K562 (cell line): ENCODE data around the gene GLTP. TPM values are rescaled to one million over a fixed set of nuclear protein-coding genes. Genes with fewer than 3 reads are reported as not detected.

ENCODE experiments used
- ATAC-seq: fragments of 200-7000 bp; cut with Tn5 transposase; 3 replicates; pipeline ENCODE4 v1.9.1; 2020; ENCODE audit warnings: moderate library complexity
- BruUV-seq: library from RNA; stranded (reverse); fragments of 400-500 nt; replicated peaks from 2 replicates; lab custom pipeline; 2021; lab: Mats Ljungman, UMichigan
- CTCF ChIA-PET: fragments of 300-600 bp; formaldehyde crosslinking; extraction: SDS; loops from one replicate; lab custom pipeline; 2021; ENCODE audit warnings: low intra/inter-chr PET ratio; lab: Yijun Ruan, JAX
- POLR2A ChIA-PET: fragments of 300-600, 350-650 bp; sonication (Branson Sonifier 250); formaldehyde crosslinking; extraction: SDS; loops from one replicate; lab custom pipeline; 2021; ENCODE audit warnings: antibody characterized with exemption, inconsistent platforms; lab: Yijun Ruan, JAX
- DNase-seq, 4 experiments: peaks; one replicate each; pipeline versions ENCODE4 v3.0.0 to v3.0.0-alpha.2; 2011 to 2018; ENCODE audit warnings: low spot score in 3 of 4, mixed read lengths in 3 of 4; ENCODE audit errors: extremely low read depth in 1 of 4
- FAIRE-seq: peaks from 2 replicates; lab custom pipeline; 2011; peaks lifted over from hg19 to GRCh38; lab: Jason Lieb, UNC
- H2AFZ ChIP-seq: 2 replicates; pipeline ENCODE4 v1.6.0; 2011; ENCODE audit warnings: low read depth, low read length, control low read depth, inconsistent platforms
- H3K27ac ChIP-seq: fragments of 200-600 bp; 3 replicates; pipeline ENCODE4 v1.8.0; 2011; ENCODE audit warnings: low read depth, mild to moderate bottlenecking, control low read depth, inconsistent platforms, low read length, moderate library complexity, mixed read lengths; ENCODE audit errors: extremely low read depth
- H3K27me3 ChIP-seq, 2 experiments: fragments of 300-600 bp in 1 of 2; 2 replicates in 1 of 2; 3 replicates in 1 of 2; pipeline versions ENCODE4 v1.6.0 to v1.8.0; 2011; ENCODE audit warnings: inconsistent platforms in 2 of 2, low read length in 2 of 2, mild to moderate bottlenecking in 1 of 2, mixed read lengths in 1 of 2, moderate library complexity in 1 of 2; ENCODE audit not compliant: control insufficient read depth in 2 of 2, insufficient read depth in 2 of 2
- H3K36me3 ChIP-seq: fragments of 300-600 bp; 3 replicates; pipeline ENCODE4 v1.8.0; 2011; ENCODE audit warnings: mild to moderate bottlenecking, low read length, inconsistent platforms; ENCODE audit not compliant: control insufficient read depth, insufficient read depth
- H3K4me1 ChIP-seq, 2 experiments: fragments of 200-600 bp in 1 of 2; replicated peaks in 1 of 2; 2 replicates in 1 of 2; 3 replicates in 1 of 2; pipeline versions ENCODE4 v1.5.1 to v1.8.0; 2011; ENCODE audit warnings: inconsistent platforms in 2 of 2, low read length in 2 of 2, mild to moderate bottlenecking in 1 of 2, mixed read lengths in 1 of 2, moderate library complexity in 1 of 2; ENCODE audit not compliant: control insufficient read depth in 2 of 2, insufficient read depth in 2 of 2
- H3K4me2 ChIP-seq: 2 replicates; pipeline ENCODE4 v1.6.1; 2011; ENCODE audit warnings: low read length, control low read depth, inconsistent platforms, mixed read lengths; ENCODE audit not compliant: insufficient read depth
- H3K4me3 ChIP-seq: fragments of 200-600 bp; sonication (generic), shearing (Covaris generic); 2 replicates; pipeline ENCODE4 v1.5.1; 2016; ENCODE audit warnings: control low read depth, inconsistent platforms
- H3K79me2 ChIP-seq: fragments of 200-600 bp; 3 replicates; pipeline ENCODE4 v1.8.0; 2011; ENCODE audit warnings: low read length, inconsistent platforms; ENCODE audit not compliant: control insufficient read depth, insufficient read depth
- H3K9ac ChIP-seq, 2 experiments: 2 replicates each; pipeline versions ENCODE4 v1.6.0 to v1.6.1; 2011; ENCODE audit warnings: low read depth in 2 of 2, low read length in 2 of 2, control low read depth in 1 of 2, inconsistent platforms in 1 of 2, mild to moderate bottlenecking in 1 of 2, mixed read lengths in 1 of 2; ENCODE audit not compliant: insufficient read depth in 1 of 2
- H3K9me1 ChIP-seq: one replicate; pipeline ENCODE4 v1.6.0; 2011; ENCODE audit warnings: inconsistent platforms, mild to moderate bottlenecking, low read length, moderate library complexity; ENCODE audit not compliant: control insufficient read depth, insufficient read depth
- H3K9me3 ChIP-seq: replicated peaks from 2 replicates; pipeline ENCODE4 v1.5.1; 2011; ENCODE audit warnings: low read depth, low read length, inconsistent platforms; ENCODE audit not compliant: control insufficient read depth, insufficient read depth
- H4K20me1 ChIP-seq: replicated peaks from 2 replicates; pipeline ENCODE4 v1.6.1; 2011; ENCODE audit warnings: low read length, inconsistent platforms, mixed read lengths; ENCODE audit not compliant: control insufficient read depth, insufficient read depth
- ELF1 ChIP-seq: fragments of 200-800 bp; sonication (Bioruptor generic); IDR thresholded peaks from 2 replicates; pipeline ENCODE4 v1.6.1; 2016; ENCODE audit warnings: missing genetic modification characterization, missing compliant biosample characterization
- HDAC3 ChIP-seq: fragments of 450-650 bp; IDR thresholded peaks from 2 replicates; pipeline ENCODE4 v1.6.1; 2018; ENCODE audit warnings: borderline replicate concordance, mild to moderate bottlenecking, moderate library complexity; ENCODE audit not compliant: partially characterized antibody
- HLTF ChIP-seq: fragments of 450-650 bp; IDR thresholded peaks from 2 replicates; pipeline ENCODE4 v1.6.1; 2016
- NONO ChIP-seq, 2 experiments: fragments of 200-400 bp in 1 of 2; fragments of 450-650 bp in 1 of 2; formaldehyde crosslinking in 1 of 2; IDR thresholded peaks; 2 replicates each; pipeline ENCODE4 v1.6.1; 2017; ENCODE audit warnings: low read depth in 2 of 2, mild to moderate bottlenecking in 2 of 2, moderate library complexity in 2 of 2, low read length in 1 of 2
- PML ChIP-seq: IDR thresholded peaks from 2 replicates; pipeline ENCODE4 v1.6.1; 2012; ENCODE audit warnings: low read length, inconsistent platforms
- POLR2AphosphoS5 ChIP-seq: IDR thresholded peaks from 2 replicates; pipeline ENCODE4 v1.6.1; 2011; ENCODE audit warnings: mild to moderate bottlenecking, low read depth, low read length, moderate library complexity; ENCODE audit not compliant: control insufficient read depth, insufficient read depth
- RBM15 ChIP-seq: fragments of 200-400 bp; formaldehyde crosslinking; IDR thresholded peaks from 2 replicates; pipeline ENCODE4 v1.6.1; 2018; ENCODE audit warnings: mild to moderate bottlenecking, low read length, moderate library complexity; ENCODE audit not compliant: insufficient read depth
- RBM39 ChIP-seq: fragments of 200-400 bp; formaldehyde crosslinking; optimal IDR thresholded peaks from 2 replicates; pipeline ENCODE3; 2018; ENCODE audit warnings: low read depth, low read length
- THRA ChIP-seq: fragments of 450-650 bp; IDR thresholded peaks from 2 replicates; pipeline ENCODE4 v1.6.1; 2017; ENCODE audit warnings: mild to moderate bottlenecking, moderate library complexity
- ZNF175 ChIP-seq: fragments of 200-800 bp; sonication (Bioruptor generic); IDR thresholded peaks from 2 replicates; pipeline ENCODE4 v1.6.1; 2016; ENCODE audit warnings: low read depth, mild to moderate bottlenecking, missing genetic modification characterization, missing compliant biosample characterization
- ZNF764 ChIP-seq: fragments of 250-450 bp; sonication (Bioruptor Pico); IDR thresholded peaks from 2 replicates; pipeline ENCODE4 v1.4.0; 2020; ENCODE audit warnings: low read depth, mild to moderate bottlenecking, moderate library complexity
- WGBS: fragments of 100-300 bp; shearing (Covaris generic); methylation state at CpG from one replicate; pipeline ENCODE4 v1.1.6; 2016; ENCODE audit warnings: low coverage, mixed read lengths; ENCODE audit not compliant: insufficient coverage; ENCODE audit errors: missing lambda C conversion rate; 5-methylcytosine and 5-hydroxymethylcytosine counted together
- in situ Hi-C: fragments of 300-500 bp; cut with MboI; formaldehyde crosslinking; loops from 4 replicates; pipeline ENCODE4 v1.15.0; 2018; ENCODE audit warnings: inconsistent platforms, mixed read lengths
- intact Hi-C: fragments of 100-400 bp; cut with micrococcal nuclease; formaldehyde crosslinking; loops from 2 replicates; pipeline ENCODE4 v1.14.2; 2022
- polyA plus RNA-seq, 8 experiments: library from polyadenylated mRNA; depleted of rRNA in 4 of 8; stranded (reverse) in 5 of 8; unstranded in 3 of 8; fragments of >200 nt; fragmentation: Nextera tagmentation in 2 of 8; fragmentation: Illumina TruSeq in 1 of 8; extraction: Ambion mirVana in 2 of 8; extraction: Trizol in 1 of 8; gene quantifications; 2 replicates each; pipeline versions ENCODE4 v1.2.1 to v1.2.3, GENCODE V29; 2011 to 2014; ENCODE audit warnings: inconsistent platforms in 1 of 8, missing spikeins in 1 of 8
- total RNA-seq, 7 experiments: library from RNA; depleted of rRNA in 6 of 7; stranded (reverse); fragments of >200 nt in 6 of 7; fragmentation: Illumina TruSeq in 2 of 7; extraction: Trizol in 2 of 7; gene quantifications; 2 replicates each; pipeline versions ENCODE4 v1.2.1 to v1.2.3, GENCODE V29; 2011 to 2021; ENCODE audit warnings: low replicate concordance in 1 of 7
- TF ChIP-seq, protein P1 (sequence below): fragments of 200-800 bp; sonication (Bioruptor generic); IDR thresholded peaks from 2 replicates; pipeline ENCODE4 v1.6.1; 2017; ENCODE audit warnings: missing genetic modification characterization, missing compliant biosample characterization
- TF ChIP-seq, protein P2 (sequence below): sonication (generic); formaldehyde crosslinking; IDR thresholded peaks from 2 replicates; pipeline ENCODE4 v1.8.0; 2022; ENCODE audit warnings: missing genetic modification reagents, mild to moderate bottlenecking, borderline replicate concordance
- TF ChIP-seq, protein P3 (sequence below): sonication (generic); formaldehyde crosslinking; IDR thresholded peaks from 2 replicates; pipeline ENCODE4 v1.8.1; 2022; ENCODE audit warnings: missing genetic modification reagents

GLTP gene
- total and polyA plus RNA-seq, 9 of the 15 experiments (the other 6 are each of a cell fraction or from before 2014, with no cell fraction given): 4.4 to 8.3 (median 6.1) TPM

- no peaks in the 10 kb centered on the region for H3K9me1 ChIP-seq
- in situ Hi-C loops (no loop called here), intact Hi-C loops (no loop called here)
- H2AFZ ChIP-seq: peak within 1 kb of the TSS; percentile 100
- 3% methylated on average over 58 of the region's 69 CpGs for WGBS
- FAIRE-seq (peak; percentile 95), ATAC-seq (peak; percentile 93), DNase-seq (peak; percentile 87 to 90 (median 88))
- peak within 1 kb of the TSS; percentile 83 to 98 for H3K9ac ChIP-seq
- no peaks in the 10 kb centered on the region for H4K20me1 ChIP-seq
- H3K36me3 ChIP-seq: peaks cover 25% of the 10 kb centered on the region; the same call in 2 of the 3 replicates
- POLR2A ChIA-PET: interaction anchor here (0.7 to 2.0 kb wide), 7 partner anchors 11 to 1400 kb away, joined by 3 to 13 read pairs (median 4); no protein-coding TSS in a partner anchor
- peaks cover 2 to 7% of the 10 kb centered on the region in 2 experiments; a peak in 2 of 5 replicates for H3K27me3 ChIP-seq
- BruUV-seq: TSS peak; percentile 63
- peaks cover 22% of the 10 kb centered on the region for H3K79me2 ChIP-seq
- H3K27ac ChIP-seq: peak within 1 kb of the TSS; percentile 72
- peaks cover 4 to 10% of the 10 kb centered on the region in 2 experiments; a peak in 3 of 5 replicates for H3K4me1 ChIP-seq
- H3K4me2 ChIP-seq: peak within 1 kb of the TSS; percentile 92
- peak within 1 kb of the TSS; percentile 57 for H3K4me3 ChIP-seq
- H3K9me3 ChIP-seq: no peaks in the 10 kb centered on the region
- CTCF ChIA-PET: interaction anchor here (0.6 kb wide), 1 partner anchor 468 kb away, joined by 3 read pairs; no protein-coding TSS in a partner anchor
- TF ChIP-seq ZNF175 (no peak), NONO (IDR thresholded peaks at IDR 0.05; ENCODE audit: low read depth in 2 of 2, low read length in 1 of 2) (0 out of 4 replicates have a peak, but pooled peaks of 1 of the 2 experiments have one; percentile 28), ELF1 (tag) (no peak; the same call in 1 of the 2 replicates), PML (peak; percentile 56; the same call in 1 of the 2 replicates), ZNF764 (CRISPR knock-in tag) (no peak), HDAC3 (no peak), POLR2AphosphoS5 (peak; percentile 73), RBM39 (peak; percentile 9), RBM15 (no peak), THRA (no peak), HLTF (0 out of 2 replicates have a peak, but pooled peaks have one; percentile 50)
- TF ChIP-seq, protein P1, sequence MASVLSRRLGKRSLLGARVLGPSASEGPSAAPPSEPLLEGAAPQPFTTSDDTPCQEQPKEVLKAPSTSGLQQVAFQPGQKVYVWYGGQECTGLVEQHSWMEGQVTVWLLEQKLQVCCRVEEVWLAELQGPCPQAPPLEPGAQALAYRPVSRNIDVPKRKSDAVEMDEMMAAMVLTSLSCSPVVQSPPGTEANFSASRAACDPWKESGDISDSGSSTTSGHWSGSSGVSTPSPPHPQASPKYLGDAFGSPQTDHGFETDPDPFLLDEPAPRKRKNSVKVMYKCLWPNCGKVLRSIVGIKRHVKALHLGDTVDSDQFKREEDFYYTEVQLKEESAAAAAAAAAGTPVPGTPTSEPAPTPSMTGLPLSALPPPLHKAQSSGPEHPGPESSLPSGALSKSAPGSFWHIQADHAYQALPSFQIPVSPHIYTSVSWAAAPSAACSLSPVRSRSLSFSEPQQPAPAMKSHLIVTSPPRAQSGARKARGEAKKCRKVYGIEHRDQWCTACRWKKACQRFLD (CRISPR knock-in tag): no peak
- TF ChIP-seq, protein P2, sequence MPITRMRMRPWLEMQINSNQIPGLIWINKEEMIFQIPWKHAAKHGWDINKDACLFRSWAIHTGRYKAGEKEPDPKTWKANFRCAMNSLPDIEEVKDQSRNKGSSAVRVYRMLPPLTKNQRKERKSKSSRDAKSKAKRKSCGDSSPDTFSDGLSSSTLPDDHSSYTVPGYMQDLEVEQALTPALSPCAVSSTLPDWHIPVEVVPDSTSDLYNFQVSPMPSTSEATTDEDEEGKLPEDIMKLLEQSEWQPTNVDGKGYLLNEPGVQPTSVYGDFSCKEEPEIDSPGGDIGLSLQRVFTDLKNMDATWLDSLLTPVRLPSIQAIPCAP (CRISPR knock-in tag): no peak
- TF ChIP-seq, protein P3, sequence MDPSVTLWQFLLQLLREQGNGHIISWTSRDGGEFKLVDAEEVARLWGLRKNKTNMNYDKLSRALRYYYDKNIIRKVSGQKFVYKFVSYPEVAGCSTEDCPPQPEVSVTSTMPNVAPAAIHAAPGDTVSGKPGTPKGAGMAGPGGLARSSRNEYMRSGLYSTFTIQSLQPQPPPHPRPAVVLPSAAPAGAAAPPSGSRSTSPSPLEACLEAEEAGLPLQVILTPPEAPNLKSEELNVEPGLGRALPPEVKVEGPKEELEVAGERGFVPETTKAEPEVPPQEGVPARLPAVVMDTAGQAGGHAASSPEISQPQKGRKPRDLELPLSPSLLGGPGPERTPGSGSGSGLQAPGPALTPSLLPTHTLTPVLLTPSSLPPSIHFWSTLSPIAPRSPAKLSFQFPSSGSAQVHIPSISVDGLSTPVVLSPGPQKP (CRISPR knock-in tag): no peak
Measured at GRCh38 chr12:109899783-109900751, 19.7 kb upstream of the GLTP start, which contains the start of gene TCHP. Gene TCHP (plus strand): TSS chr12:109900274. CDS start chr12:109903027, 2,753 bp downstream.
